HepG2 (cell line): ENCODE results near the gene KLF13. TPM values are rescaled to one million over a fixed set of nuclear protein-coding genes. Genes with fewer than 3 reads are reported as not detected.

Experiments
- ATAC-seq: fragments of 200-7000 bp; cut with Tn5 transposase; 3 replicates; pipeline ENCODE4 v1.9.1; 2020; ENCODE audit warnings: mild to moderate bottlenecking, moderate library complexity
- BruUV-seq: library from RNA; stranded (reverse); fragments of 400-500 nt; replicated peaks from 2 replicates; lab custom pipeline; 2021; lab: Mats Ljungman, UMichigan
- CTCF ChIA-PET: fragments of 300-600 bp; formaldehyde crosslinking; extraction: SDS; loops from one replicate; lab custom pipeline; 2021; ENCODE audit warnings: low total read pairs, inconsistent platforms, low intra/inter-chr PET ratio; lab: Yijun Ruan, JAX
- POLR2A ChIA-PET: fragments of 350-600 bp; sonication (Branson Sonifier 250); formaldehyde crosslinking; loops from one replicate; lab custom pipeline; 2020; ENCODE audit warnings: antibody characterized with exemption, inconsistent platforms; lab: Yijun Ruan, JAX
- DNase-seq: peaks from one replicate; pipeline ENCODE4 v3.0.0-alpha.2; 2015; ENCODE audit warnings: low spot score
- FAIRE-seq: peaks from 3 replicates; lab custom pipeline; 2011; peaks lifted over from hg19 to GRCh38; lab: Jason Lieb, UNC
- H2AFZ ChIP-seq: one replicate; pipeline ENCODE4 v1.6.1; 2011; ENCODE audit warnings: low read length, inconsistent platforms
- H3K27ac ChIP-seq: fragments of 300-600 bp; 3 replicates; pipeline ENCODE4 v1.8.0; 2011; ENCODE audit warnings: mixed run types, mild to moderate bottlenecking, mixed read lengths, low read length, inconsistent platforms; ENCODE audit not compliant: insufficient read depth; ENCODE audit errors: extremely low read length
- H3K27me3 ChIP-seq, 2 experiments: fragments of 200-600 bp in 1 of 2; 2 replicates in 1 of 2; 3 replicates in 1 of 2; pipeline versions ENCODE4 v1.6.0 to v1.8.0; 2011; ENCODE audit warnings: low read length in 2 of 2, mild to moderate bottlenecking in 2 of 2, moderate library complexity in 2 of 2, inconsistent platforms in 1 of 2; ENCODE audit not compliant: insufficient read depth in 2 of 2, control insufficient read depth in 1 of 2
- H3K36me3 ChIP-seq, 2 experiments: fragments of 200-600 bp in 1 of 2; replicated peaks in 1 of 2; 2 replicates in 1 of 2; 3 replicates in 1 of 2; pipeline versions ENCODE4 v1.5.1 to v1.8.0; 2011; ENCODE audit warnings: low read length in 2 of 2, inconsistent platforms in 1 of 2; ENCODE audit not compliant: insufficient read depth in 2 of 2, control insufficient read depth in 1 of 2
- H3K4me1 ChIP-seq: 2 replicates; pipeline ENCODE4 v1.5.1; 2012; ENCODE audit warnings: low read length, inconsistent platforms; ENCODE audit not compliant: insufficient read depth
- H3K4me2 ChIP-seq: 2 replicates; pipeline ENCODE4 v1.6.0; 2011; ENCODE audit warnings: low read depth, low read length, inconsistent platforms
- H3K4me3 ChIP-seq, 3 experiments: fragments of 200-600 bp in 1 of 3; sonication (generic), shearing (Covaris generic) in 1 of 3; replicated peaks in 1 of 3; 2 replicates each; pipeline ENCODE4 v1.5.1; 2011 to 2016; ENCODE audit warnings: low read length in 3 of 3, inconsistent platforms in 2 of 3, low read depth in 2 of 3, mild to moderate bottlenecking in 2 of 3, control low read depth in 1 of 3, mixed read lengths in 1 of 3; ENCODE audit not compliant: insufficient read depth in 1 of 3
- H3K79me2 ChIP-seq: one replicate; pipeline ENCODE4 v1.6.1; 2011; ENCODE audit warnings: low read length, inconsistent platforms; ENCODE audit not compliant: insufficient read depth
- H3K9ac ChIP-seq: 2 replicates; pipeline ENCODE4 v1.6.0; 2011; ENCODE audit warnings: mild to moderate bottlenecking, low read depth, low read length, inconsistent platforms; ENCODE audit not compliant: insufficient read depth
- H3K9me3 ChIP-seq: 2 replicates; pipeline ENCODE4 v1.5.1; 2012; ENCODE audit warnings: mild to moderate bottlenecking, low read length
- H4K20me1 ChIP-seq: 2 replicates; pipeline ENCODE4 v1.6.0; 2011; ENCODE audit warnings: inconsistent platforms, mild to moderate bottlenecking, low read length, moderate library complexity; ENCODE audit not compliant: insufficient read depth
- BORCS8-MEF2B ChIP-seq: sonication (generic); formaldehyde crosslinking; IDR thresholded peaks from 2 replicates; pipeline ENCODE4 v1.8.0; 2022; ENCODE audit warnings: mild to moderate bottlenecking, missing genetic modification reagents
- EHMT2 ChIP-seq: fragments of 200-600 bp; sonication (generic); IDR thresholded peaks from 2 replicates; pipeline ENCODE4 v1.7.0; 2017; ENCODE audit warnings: antibody characterized with exemption, low read depth, low read length, borderline replicate concordance
- HDAC2 ChIP-seq: sonication (generic); formaldehyde crosslinking; IDR thresholded peaks from 2 replicates; pipeline ENCODE4 v1.4.0; 2020; ENCODE audit warnings: missing genetic modification reagents
- KAT7 ChIP-seq: IDR thresholded peaks from 2 replicates; pipeline ENCODE4 v1.6.1; 2018; ENCODE audit warnings: borderline replicate concordance, missing compliant biosample characterization
- NFYC ChIP-seq: IDR thresholded peaks from 2 replicates; pipeline ENCODE4 v1.6.1; 2016; ENCODE audit warnings: missing genetic modification reagents, missing compliant biosample characterization
- TBX2 ChIP-seq: sonication (generic); formaldehyde crosslinking; IDR thresholded peaks from 2 replicates; pipeline ENCODE4 v1.5.0; 2020; ENCODE audit warnings: missing genetic modification reagents, mild to moderate bottlenecking, borderline replicate concordance
- ZNF709 ChIP-seq: sonication (generic); formaldehyde crosslinking; IDR thresholded peaks from 2 replicates; pipeline ENCODE4 v1.5.0; 2020; ENCODE audit warnings: mild to moderate bottlenecking, missing genetic modification reagents
- ZNF724P ChIP-seq: sonication (generic); formaldehyde crosslinking; IDR thresholded peaks from 2 replicates; pipeline ENCODE4 v1.8.0; 2022; ENCODE audit warnings: missing genetic modification reagents, borderline replicate concordance
- WGBS: methylation state at CpG from one replicate; pipeline ENCODE4 v1.1.6; 2017; ENCODE audit warnings: low lambda C conversion rate; 5-methylcytosine and 5-hydroxymethylcytosine counted together
- in situ Hi-C: cut with HindIII; loops from 2 replicates; pipeline ENCODE4 v1.10.0; 2017; ENCODE audit warnings: low pct_unique_long_range_greater_than_20kb; ENCODE audit not compliant: extremely low pct_ligation_motif_present
- intact Hi-C: fragments of 100-400 bp; cut with micrococcal nuclease; formaldehyde crosslinking; loops from one replicate; pipeline ENCODE4 v1.10.0; 2022; ENCODE audit not compliant: unreplicated experiment
- polyA plus RNA-seq, 8 experiments: library from polyadenylated mRNA; depleted of rRNA in 3 of 8; stranded (reverse) in 7 of 8; unstranded in 1 of 8; fragments of >200 nt; fragmentation: Illumina TruSeq in 4 of 8; extraction: Trizol in 4 of 8; gene quantifications; 2 replicates each; pipeline versions ENCODE4 v1.2.1 to v1.2.3, GENCODE V29; 2011 to 2016; ENCODE audit warnings: low read depth in 4 of 8, missing spikeins in 1 of 8, mixed read lengths in 1 of 8; ENCODE audit not compliant: insufficient read depth in 1 of 8
- total RNA-seq, 5 experiments: library from RNA; depleted of rRNA; stranded (reverse); fragments of >200 nt; fragmentation: Illumina TruSeq; extraction: Trizol; gene quantifications; 2 replicates each; pipeline ENCODE4 v1.2.3, GENCODE V29; 2016; ENCODE audit warnings: low read depth in 1 of 5
- TF ChIP-seq, protein P1 (sequence below): sonication (generic); formaldehyde crosslinking; IDR thresholded peaks from 2 replicates; pipeline ENCODE4; 2020; ENCODE audit warnings: missing genetic modification reagents, mild to moderate bottlenecking, borderline replicate concordance
- TF ChIP-seq, protein P2 (sequence below): sonication (generic); formaldehyde crosslinking; IDR thresholded peaks from 2 replicates; pipeline ENCODE4 v1.4.0; 2020; ENCODE audit warnings: mild to moderate bottlenecking, missing genetic modification reagents
- TF ChIP-seq, protein P3 (sequence below): sonication (generic); formaldehyde crosslinking; IDR thresholded peaks from 2 replicates; pipeline ENCODE4 v1.4.0; 2020; ENCODE audit warnings: missing genetic modification reagents, low read depth, mild to moderate bottlenecking, borderline replicate concordance

Gene KLF13
- total and polyA plus RNA-seq, 2 of the 13 experiments (the other 11 are each of a cell fraction or from before 2014, with no cell fraction given): 16.8 to 25.1 TPM

DNA sequence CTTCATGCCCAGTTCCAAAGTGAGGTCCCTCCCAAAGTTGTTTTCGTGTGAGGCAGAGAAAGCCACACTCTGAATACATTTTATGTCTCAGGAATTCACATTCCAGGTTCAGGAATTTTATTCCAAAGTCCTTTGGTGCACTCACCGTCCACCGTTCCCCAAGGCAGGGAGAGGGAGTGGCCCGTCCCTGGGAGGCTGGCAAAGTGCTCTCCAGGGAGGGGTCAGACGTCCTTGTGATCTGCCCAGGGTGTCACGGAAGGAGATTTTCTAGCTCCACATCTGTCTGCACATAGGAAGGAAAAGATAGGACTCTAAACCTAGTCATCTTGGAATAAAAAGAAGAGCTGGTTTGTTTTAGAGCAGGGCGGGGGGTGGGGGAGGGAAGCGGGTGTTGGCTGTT lies 47.9 kb downstream of the KLF13 start:
- intact Hi-C loops: no loop called here
- BruUV-seq: no TSS peak
- 85% methylated on average over 8 of the region's 8 CpGs for WGBS
- Histone ChIP-seq H3K27ac (no peak overlapping the region), H3K4me3 (no peak overlapping the region)
- TF ChIP-seq KAT7 (CRISPR knock-in tag): no peak
- no peak for TF ChIP-seq TBX2
- no peak for TF ChIP-seq BORCS8-MEF2B (CRISPR knock-in tag)
- TF ChIP-seq ZNF724P: no peak
- TF ChIP-seq, protein P1, sequence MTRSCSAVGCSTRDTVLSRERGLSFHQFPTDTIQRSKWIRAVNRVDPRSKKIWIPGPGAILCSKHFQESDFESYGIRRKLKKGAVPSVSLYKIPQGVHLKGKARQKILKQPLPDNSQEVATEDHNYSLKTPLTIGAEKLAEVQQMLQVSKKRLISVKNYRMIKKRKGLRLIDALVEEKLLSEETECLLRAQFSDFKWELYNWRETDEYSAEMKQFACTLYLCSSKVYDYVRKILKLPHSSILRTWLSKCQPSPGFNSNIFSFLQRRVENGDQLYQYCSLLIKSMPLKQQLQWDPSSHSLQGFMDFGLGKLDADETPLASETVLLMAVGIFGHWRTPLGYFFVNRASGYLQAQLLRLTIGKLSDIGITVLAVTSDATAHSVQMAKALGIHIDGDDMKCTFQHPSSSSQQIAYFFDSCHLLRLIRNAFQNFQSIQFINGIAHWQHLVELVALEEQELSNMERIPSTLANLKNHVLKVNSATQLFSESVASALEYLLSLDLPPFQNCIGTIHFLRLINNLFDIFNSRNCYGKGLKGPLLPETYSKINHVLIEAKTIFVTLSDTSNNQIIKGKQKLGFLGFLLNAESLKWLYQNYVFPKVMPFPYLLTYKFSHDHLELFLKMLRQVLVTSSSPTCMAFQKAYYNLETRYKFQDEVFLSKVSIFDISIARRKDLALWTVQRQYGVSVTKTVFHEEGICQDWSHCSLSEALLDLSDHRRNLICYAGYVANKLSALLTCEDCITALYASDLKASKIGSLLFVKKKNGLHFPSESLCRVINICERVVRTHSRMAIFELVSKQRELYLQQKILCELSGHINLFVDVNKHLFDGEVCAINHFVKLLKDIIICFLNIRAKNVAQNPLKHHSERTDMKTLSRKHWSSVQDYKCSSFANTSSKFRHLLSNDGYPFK: no peak
- TF ChIP-seq EHMT2: no peak
- TF ChIP-seq, protein P2, sequence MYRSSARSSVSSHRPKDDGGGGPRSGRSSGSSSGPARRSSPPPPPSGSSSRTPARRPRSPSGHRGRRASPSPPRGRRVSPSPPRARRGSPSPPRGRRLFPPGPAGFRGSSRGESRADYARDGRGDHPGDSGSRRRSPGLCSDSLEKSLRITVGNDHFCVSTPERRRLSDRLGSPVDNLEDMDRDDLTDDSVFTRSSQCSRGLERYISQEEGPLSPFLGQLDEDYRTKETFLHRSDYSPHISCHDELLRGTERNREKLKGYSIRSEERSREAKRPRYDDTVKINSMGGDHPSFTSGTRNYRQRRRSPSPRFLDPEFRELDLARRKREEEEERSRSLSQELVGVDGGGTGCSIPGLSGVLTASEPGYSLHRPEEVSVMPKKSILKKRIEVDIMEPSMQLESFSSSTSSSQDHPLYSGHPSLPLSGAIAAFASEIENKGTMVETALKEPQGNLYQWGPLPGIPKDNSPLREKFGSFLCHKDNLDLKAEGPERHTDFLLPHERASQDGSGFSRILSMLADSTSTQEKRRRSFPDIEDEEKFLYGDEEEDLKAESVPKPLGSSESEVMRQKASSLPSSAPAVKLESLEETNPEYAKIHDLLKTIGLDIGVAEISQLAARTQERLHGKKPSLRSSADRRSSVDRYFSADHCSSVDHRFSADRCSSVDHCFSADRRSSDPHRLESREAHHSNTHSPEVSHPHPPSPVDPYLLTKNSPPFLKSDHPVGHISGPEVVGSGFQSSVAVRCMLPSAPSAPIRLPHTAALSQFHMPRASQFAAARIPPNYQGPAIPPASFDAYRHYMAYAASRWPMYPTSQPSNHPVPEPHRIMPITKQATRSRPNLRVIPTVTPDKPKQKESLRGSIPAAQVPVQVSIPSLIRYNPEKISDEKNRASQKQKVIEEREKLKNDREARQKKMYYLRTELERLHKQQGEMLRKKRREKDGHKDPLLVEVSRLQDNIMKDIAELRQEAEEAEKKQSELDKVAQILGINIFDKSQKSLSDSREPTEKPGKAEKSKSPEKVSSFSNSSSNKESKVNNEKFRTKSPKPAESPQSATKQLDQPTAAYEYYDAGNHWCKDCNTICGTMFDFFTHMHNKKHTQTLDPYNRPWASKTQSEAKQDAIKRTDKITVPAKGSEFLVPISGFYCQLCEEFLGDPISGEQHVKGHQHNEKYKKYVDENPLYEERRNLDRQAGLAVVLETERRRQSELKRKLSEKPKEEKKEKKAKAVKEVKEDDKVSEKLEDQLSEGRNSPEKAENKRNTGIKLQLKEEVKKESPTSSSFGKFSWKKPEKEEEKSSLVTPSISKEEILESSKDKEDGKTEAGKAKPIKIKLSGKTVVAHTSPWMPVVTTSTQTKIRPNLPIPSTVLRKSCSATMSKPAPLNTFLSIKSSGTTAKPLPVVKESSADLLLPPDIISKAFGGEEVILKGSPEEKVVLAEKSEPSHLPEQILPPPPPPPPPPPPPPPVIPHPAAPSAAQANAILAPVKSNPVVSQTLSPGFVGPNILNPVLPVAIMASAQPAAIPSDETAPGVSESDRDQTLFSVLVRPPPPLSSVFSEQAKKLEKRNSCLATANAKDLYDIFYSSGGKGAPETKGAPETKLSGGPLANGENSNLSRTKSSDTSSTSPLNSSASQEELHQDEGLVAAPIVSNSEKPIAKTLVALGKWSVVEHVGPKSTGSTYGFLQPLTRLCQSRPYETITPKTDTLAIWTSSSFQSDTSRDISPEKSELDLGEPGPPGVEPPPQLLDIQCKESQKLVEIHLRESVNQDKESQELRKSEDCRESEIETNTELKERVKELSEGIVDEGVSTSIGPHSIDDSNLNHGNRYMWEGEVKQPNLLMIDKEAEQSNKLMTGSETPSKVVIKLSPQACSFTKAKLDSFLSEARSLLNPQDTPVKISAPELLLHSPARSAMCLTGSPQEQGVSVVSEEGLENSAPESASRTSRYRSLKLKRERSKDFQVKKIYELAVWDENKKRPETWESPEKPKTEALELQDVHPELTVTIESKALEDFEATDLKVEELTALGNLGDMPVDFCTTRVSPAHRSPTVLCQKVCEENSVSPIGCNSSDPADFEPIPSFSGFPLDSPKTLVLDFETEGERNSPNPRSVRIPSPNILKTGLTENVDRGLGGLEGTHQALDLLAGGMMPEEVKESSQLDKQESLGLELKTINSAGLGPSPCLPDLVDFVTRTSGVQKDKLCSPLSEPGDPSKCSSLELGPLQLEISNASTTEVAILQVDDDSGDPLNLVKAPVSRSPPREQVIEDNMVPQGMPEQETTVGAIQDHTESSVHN (CRISPR knock-in tag): no peak
- no peak for TF ChIP-seq ZNF709 (CRISPR knock-in tag)
- TF ChIP-seq, protein P3, sequence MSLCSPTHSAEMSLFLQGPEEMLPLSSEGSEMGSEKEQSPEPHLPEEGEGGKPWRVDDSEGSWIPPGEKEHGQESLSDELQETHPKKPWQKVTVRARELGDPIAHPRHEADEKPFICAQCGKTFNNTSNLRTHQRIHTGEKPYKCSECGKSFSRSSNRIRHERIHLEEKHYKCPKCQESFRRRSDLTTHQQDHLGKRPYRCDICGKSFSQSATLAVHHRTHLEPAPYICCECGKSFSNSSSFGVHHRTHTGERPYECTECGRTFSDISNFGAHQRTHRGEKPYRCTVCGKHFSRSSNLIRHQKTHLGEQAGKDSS (CRISPR knock-in tag): no peak
- no peak for TF ChIP-seq NFYC (CRISPR knock-in tag)
- no peak for TF ChIP-seq HDAC2 (CRISPR knock-in tag)
- TF ChIP-seq, all 625 proteins: peak for 0
- no peak for DNase-seq
- Histone ChIP-seq H3K9me3 (no peaks in the 10 kb centered on the region), H3K79me2 (peaks cover 2% of the 10 kb centered on the region), H3K36me3 (peaks cover 8 to 20% of the 10 kb centered on the region in 2 experiments; a peak in 4 of 5 replicates), H3K4me2 (no peak overlapping the region), H3K9ac (no peak overlapping the region), H4K20me1 (no peaks in the 10 kb centered on the region), H3K4me1 (peaks cover 7% of the 10 kb centered on the region; the same call in 1 of the 2 replicates), H3K27me3 (no peaks in the 10 kb centered on the region), H2AFZ (no peak overlapping the region)
- ChIA-PET CTCF (no interaction called here), POLR2A (no interaction called here)
- in situ Hi-C loops: no loop called here
- ATAC-seq: no peak
- no peak for FAIRE-seq
